Measurements from ENCODE around the gene KLHDC10. TPM values are rescaled to one million over a fixed set of nuclear protein-coding genes. Genes with fewer than 3 reads are reported as not detected.

Gene KLHDC10
- total RNA-seq, 2 donors from 2014 or later = 16.7 to 19.1 TPM

GRCh38 chr7:130157700-130158099 is 87.4 kb downstream of the KLHDC10 start:
- no peak for DNase-seq (ENCODE audit: low spot score)
- no peaks in the 10 kb centered on the region for H3K9me3 ChIP-seq
- H3K4me3 ChIP-seq = no peak overlapping the region
- no peak for TF ChIP-seq CTCF (IDR thresholded peaks at IDR 0.05)
- H3K27me3 ChIP-seq = no peaks in the 10 kb centered on the region
- H3K27ac ChIP-seq = no peak overlapping the region
- H3K4me1 ChIP-seq = no peaks in the 10 kb centered on the region
- peaks cover 6% of the 10 kb centered on the region for H3K36me3 ChIP-seq

GRCh38 chr7:130160023-130160422 is 89.7 kb downstream of the KLHDC10 start:
- Histone ChIP-seq H3K27ac (no peak overlapping the region), H3K36me3 (peaks cover 13% of the 10 kb centered on the region), H3K27me3 (no peaks in the 10 kb centered on the region), H3K4me3 (no peak overlapping the region), H3K9me3 (no peaks in the 10 kb centered on the region), H3K4me1 (no peaks in the 10 kb centered on the region)
- no peak for TF ChIP-seq CTCF (IDR thresholded peaks at IDR 0.05)
- no peak for DNase-seq (ENCODE audit: low spot score)

- H3K4me3 ChIP-seq = no peak overlapping the region
- no peak for DNase-seq (ENCODE audit: low spot score)
- H3K36me3 ChIP-seq = peaks cover 13% of the 10 kb centered on the region
- H3K27ac ChIP-seq = no peak overlapping the region
- no peaks in the 10 kb centered on the region for H3K9me3 ChIP-seq
- H3K27me3 ChIP-seq = no peaks in the 10 kb centered on the region
- no peaks in the 10 kb centered on the region for H3K4me1 ChIP-seq
- no peak for TF ChIP-seq CTCF (IDR thresholded peaks at IDR 0.05)
Observed at GRCh38 chr7:130160455-130160854, 90.1 kb downstream of the KLHDC10 start.

GRCh38 chr7:130162196-130162595 is 91.9 kb downstream of the KLHDC10 start:
- no peak for TF ChIP-seq CTCF (IDR thresholded peaks at IDR 0.05)
- peaks cover 21% of the 10 kb centered on the region for H3K36me3 ChIP-seq
- DNase-seq (ENCODE audit: low spot score) = no peak
- no peak overlapping the region for H3K27ac ChIP-seq
- H3K4me3 ChIP-seq = no peak overlapping the region
- H3K9me3 ChIP-seq = no peaks in the 10 kb centered on the region
- H3K4me1 ChIP-seq = no peaks in the 10 kb centered on the region
- no peaks in the 10 kb centered on the region for H3K27me3 ChIP-seq

GRCh38 chr7:130174237-130174959 is 104.1 kb downstream of the KLHDC10 start:
- Histone ChIP-seq H3K9me3 (no peaks in the 10 kb centered on the region), H3K27me3 (no peaks in the 10 kb centered on the region), H3K27ac (no peak overlapping the region), H3K4me1 (no peaks in the 10 kb centered on the region), H3K36me3 (peaks cover 46% of the 10 kb centered on the region), H3K4me3 (no peak overlapping the region)
- DNase-seq (ENCODE audit: low spot score) = no peak
- TF ChIP-seq CTCF (IDR thresholded peaks at IDR 0.05) = no peak

GRCh38 chr7:130178251-130178650 is 107.9 kb downstream of the KLHDC10 start:
- Histone ChIP-seq H3K36me3 (peaks cover 45% of the 10 kb centered on the region), H3K4me1 (no peaks in the 10 kb centered on the region), H3K27ac (no peak overlapping the region), H3K9me3 (no peaks in the 10 kb centered on the region), H3K4me3 (no peak overlapping the region), H3K27me3 (no peaks in the 10 kb centered on the region)
- DNase-seq (ENCODE audit: low spot score) = no peak
- no peak for TF ChIP-seq CTCF (IDR thresholded peaks at IDR 0.05)

Data from right atrium auricular region (tissue), 2 donors.